Measurements from ENCODE around the gene SKI. TPM values are rescaled to one million over a fixed set of nuclear protein-coding genes. Genes with fewer than 3 reads are reported as not detected.

The SKI gene
- total and polyA plus RNA-seq, 2 donors (not counting 1 experiment from before 2014, with no cell fraction given) = 14.9 to 74.9 TPM

DNA sequence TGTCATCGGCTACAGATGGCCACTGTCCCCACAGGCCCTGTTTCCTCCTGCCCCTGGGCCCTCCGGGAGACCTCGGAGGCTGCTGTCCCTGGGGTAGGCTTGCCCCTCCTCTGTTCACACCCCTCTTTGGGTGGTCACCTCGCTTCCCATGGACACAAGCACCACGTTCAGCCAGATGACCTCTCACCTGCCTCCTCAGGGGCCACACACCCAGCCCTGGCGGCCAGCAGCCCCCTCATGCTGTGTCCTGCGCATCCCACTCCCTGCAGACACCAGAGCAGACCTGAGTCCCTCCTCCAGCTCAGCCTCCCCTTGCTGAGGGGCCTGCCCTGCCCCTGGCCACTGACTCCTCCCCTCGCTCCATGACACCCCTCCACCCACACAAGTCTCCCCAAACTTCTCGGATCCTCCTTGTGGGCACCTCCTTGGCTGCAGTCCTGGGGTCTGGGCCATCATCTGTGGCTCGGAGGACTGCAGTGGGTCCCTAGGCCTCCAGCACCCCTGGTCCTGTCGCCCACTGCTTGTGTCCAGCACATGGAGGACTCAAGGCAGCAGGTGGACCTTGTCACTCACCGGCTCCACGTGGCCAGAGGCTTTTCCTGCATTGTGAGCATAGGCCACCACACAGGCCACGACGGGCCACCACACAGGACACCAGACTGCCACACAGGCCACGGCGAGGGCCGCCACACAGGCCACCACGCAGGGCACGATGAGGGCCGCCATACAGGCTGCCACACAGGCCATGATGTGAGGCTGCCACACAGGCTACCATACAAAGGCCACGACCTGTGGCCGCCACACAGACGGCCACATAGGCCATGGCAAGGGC lies 112.2 kb downstream of the SKI start:
- no peaks in the 10 kb centered on the region for H3K4me1 Mint-ChIP-seq
- intact Hi-C loops (cut with micrococcal nuclease) = no loop called here
- TF ChIP-seq, protein P1, sequence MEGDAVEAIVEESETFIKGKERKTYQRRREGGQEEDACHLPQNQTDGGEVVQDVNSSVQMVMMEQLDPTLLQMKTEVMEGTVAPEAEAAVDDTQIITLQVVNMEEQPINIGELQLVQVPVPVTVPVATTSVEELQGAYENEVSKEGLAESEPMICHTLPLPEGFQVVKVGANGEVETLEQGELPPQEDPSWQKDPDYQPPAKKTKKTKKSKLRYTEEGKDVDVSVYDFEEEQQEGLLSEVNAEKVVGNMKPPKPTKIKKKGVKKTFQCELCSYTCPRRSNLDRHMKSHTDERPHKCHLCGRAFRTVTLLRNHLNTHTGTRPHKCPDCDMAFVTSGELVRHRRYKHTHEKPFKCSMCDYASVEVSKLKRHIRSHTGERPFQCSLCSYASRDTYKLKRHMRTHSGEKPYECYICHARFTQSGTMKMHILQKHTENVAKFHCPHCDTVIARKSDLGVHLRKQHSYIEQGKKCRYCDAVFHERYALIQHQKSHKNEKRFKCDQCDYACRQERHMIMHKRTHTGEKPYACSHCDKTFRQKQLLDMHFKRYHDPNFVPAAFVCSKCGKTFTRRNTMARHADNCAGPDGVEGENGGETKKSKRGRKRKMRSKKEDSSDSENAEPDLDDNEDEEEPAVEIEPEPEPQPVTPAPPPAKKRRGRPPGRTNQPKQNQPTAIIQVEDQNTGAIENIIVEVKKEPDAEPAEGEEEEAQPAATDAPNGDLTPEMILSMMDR (IDR thresholded peaks at IDR 0.05) = no peak
- TF ChIP-seq EZH2 (IDR thresholded peaks at IDR 0.05; ENCODE audit: borderline replicate concordance, insufficient read depth, low read depth, low read length, poor library complexity, severe bottlenecking) = no peak
- ChIA-PET POLR2A (no interaction called here), CTCF (no interaction called here)
- no peaks in the 10 kb centered on the region for H3K36me3 ChIP-seq (replicated peaks in 1 of 2; ENCODE audit: control extremely low read depth in 1 of 2, control insufficient read depth in 1 of 2, extremely low read depth in 1 of 2, insufficient read depth in 2 of 2, low read length in 1 of 2)
- no peak for ATAC-seq (ENCODE audit: low read depth)
- no peak for DNase-seq
- no peak overlapping the region for H3K27ac ChIP-seq (ENCODE audit: low read length in 2 of 2)
- H3K9me3 ChIP-seq (ENCODE audit: control extremely low read depth in 1 of 3, control insufficient read depth in 2 of 3, insufficient read depth in 1 of 3, low read length in 2 of 3) = peaks cover 0 to 9% (median 0%) of the 10 kb centered on the region in 3 donors
- H4K20me1 ChIP-seq (ENCODE audit: control insufficient read depth, insufficient read depth, low read length, poor library complexity, severe bottlenecking) = no peaks in the 10 kb centered on the region
- H3K9ac ChIP-seq (ENCODE audit: low read length) = no peak overlapping the region
- no peaks in the 10 kb centered on the region for H3K79me2 ChIP-seq (ENCODE audit: control insufficient read depth, insufficient read depth, low read length)
- H2AFZ ChIP-seq (ENCODE audit: insufficient read depth, low read depth, low read length, poor library complexity, severe bottlenecking) = no peak overlapping the region
- WGBS (ENCODE audit: insufficient coverage) = 93% methylated on average over 24 of the region's 24 CpGs
- no peaks in the 10 kb centered on the region for H3K27me3 ChIP-seq (replicated peaks in 1 of 4; ENCODE audit: control extremely low read depth in 1 of 4, control insufficient read depth in 3 of 4, insufficient read depth in 4 of 4, low read length in 3 of 4)
- H3K4me3 ChIP-seq (ENCODE audit: control extremely low read depth in 1 of 5, extremely low read depth in 1 of 5, insufficient read depth in 1 of 5, low read depth in 2 of 5, low read length in 4 of 5) = no peak overlapping the region
- H3K4me2 ChIP-seq (replicated peaks; ENCODE audit: low read depth, low read length, poor library complexity, severe bottlenecking) = no peak overlapping the region
- H3K9me3 Mint-ChIP-seq (ENCODE audit: insufficient read depth) = no peaks in the 10 kb centered on the region
- H3K4me3 Mint-ChIP-seq = no peak overlapping the region
- H3K27me3 Mint-ChIP-seq = no peaks in the 10 kb centered on the region
- no peak overlapping the region for H3K27ac Mint-ChIP-seq
- H3K4me1 ChIP-seq (ENCODE audit: control insufficient read depth in 2 of 2, insufficient read depth in 2 of 2, low read length in 2 of 2) = no peaks in the 10 kb centered on the region

DNA sequence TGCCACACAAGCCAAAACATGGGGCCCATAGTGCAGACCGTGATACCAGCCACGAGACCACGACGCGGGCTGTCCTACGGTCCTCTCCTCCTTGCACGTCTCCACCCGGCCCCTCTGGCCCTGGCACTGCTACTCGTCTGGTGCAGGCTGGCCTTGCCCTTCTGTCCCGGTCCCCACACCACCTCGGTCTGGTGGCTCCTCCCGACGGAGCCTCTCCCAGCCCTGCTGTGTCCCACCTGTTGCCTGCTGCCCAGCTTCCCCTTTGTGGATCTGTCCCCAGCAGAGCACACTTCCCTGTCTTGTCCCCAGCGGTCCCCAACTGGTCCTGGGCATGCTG lies 112.8 kb downstream of the SKI start:
- intact Hi-C loops (cut with micrococcal nuclease) = no loop called here
- H3K27me3 ChIP-seq (replicated peaks in 1 of 4; ENCODE audit: control extremely low read depth in 1 of 4, control insufficient read depth in 3 of 4, insufficient read depth in 4 of 4, low read length in 3 of 4) = no peaks in the 10 kb centered on the region
- no peak overlapping the region for H2AFZ ChIP-seq (ENCODE audit: insufficient read depth, low read depth, low read length, poor library complexity, severe bottlenecking)
- no peak overlapping the region for H3K4me3 ChIP-seq (ENCODE audit: control extremely low read depth in 1 of 5, extremely low read depth in 1 of 5, insufficient read depth in 1 of 5, low read depth in 2 of 5, low read length in 4 of 5)
- no peak overlapping the region for H3K9ac ChIP-seq (ENCODE audit: low read length)
- no peaks in the 10 kb centered on the region for H3K9me3 Mint-ChIP-seq (ENCODE audit: insufficient read depth)
- H3K36me3 ChIP-seq (replicated peaks in 1 of 2; ENCODE audit: control extremely low read depth in 1 of 2, control insufficient read depth in 1 of 2, extremely low read depth in 1 of 2, insufficient read depth in 2 of 2, low read length in 1 of 2) = no peaks in the 10 kb centered on the region
- no peak for DNase-seq
- WGBS (ENCODE audit: insufficient coverage) = 93% methylated on average over 14 of the region's 14 CpGs
- no peaks in the 10 kb centered on the region for H4K20me1 ChIP-seq (ENCODE audit: control insufficient read depth, insufficient read depth, low read length, poor library complexity, severe bottlenecking)
- POLR2A ChIA-PET = no interaction called here
- TF ChIP-seq, protein P1 (IDR thresholded peaks at IDR 0.05) = no peak
- no peak for TF ChIP-seq EZH2 (IDR thresholded peaks at IDR 0.05; ENCODE audit: borderline replicate concordance, insufficient read depth, low read depth, low read length, poor library complexity, severe bottlenecking)
- no peaks in the 10 kb centered on the region for H3K79me2 ChIP-seq (ENCODE audit: control insufficient read depth, insufficient read depth, low read length)
- peaks cover 0 to 9% (median 0%) of the 10 kb centered on the region in 3 donors for H3K9me3 ChIP-seq (ENCODE audit: control extremely low read depth in 1 of 3, control insufficient read depth in 2 of 3, insufficient read depth in 1 of 3, low read length in 2 of 3)
- H3K4me3 Mint-ChIP-seq = no peak overlapping the region
- no peak overlapping the region for H3K27ac Mint-ChIP-seq
- no peaks in the 10 kb centered on the region for H3K4me1 Mint-ChIP-seq
- H3K4me2 ChIP-seq (replicated peaks; ENCODE audit: low read depth, low read length, poor library complexity, severe bottlenecking) = no peak overlapping the region
- no peaks in the 10 kb centered on the region for H3K27me3 Mint-ChIP-seq
- no peak overlapping the region for H3K27ac ChIP-seq (ENCODE audit: low read length in 2 of 2)
- H3K4me1 ChIP-seq (ENCODE audit: control insufficient read depth in 2 of 2, insufficient read depth in 2 of 2, low read length in 2 of 2) = no peaks in the 10 kb centered on the region
- CTCF ChIA-PET = no interaction called here
- ATAC-seq (ENCODE audit: low read depth) = no peak

All from B cell (primary cell).